Endodermal cell (in vitro differentiated cells): ENCODE data around the gene CACNA2D1. TPM values are rescaled to one million over a fixed set of nuclear protein-coding genes. Genes with fewer than 3 reads are reported as not detected.

Experiments
- DNase-seq: peaks from one replicate; pipeline ENCODE4 v3.0.0-alpha.2; 2017
- H3K27ac ChIP-seq: 2 replicates; pipeline ENCODE4 v1.5.1; 2013; ENCODE audit warnings: mild to moderate bottlenecking, low read depth, low read length, moderate library complexity
- H3K27me3 ChIP-seq: 2 replicates; pipeline ENCODE4 v1.6.1; 2013; ENCODE audit warnings: mild to moderate bottlenecking, low read length, moderate library complexity; ENCODE audit not compliant: insufficient read depth, control insufficient read depth, poor library complexity, severe bottlenecking
- H3K36me3 ChIP-seq: 2 replicates; pipeline ENCODE4 v1.7.0; 2013; ENCODE audit warnings: mild to moderate bottlenecking, low read length, moderate library complexity; ENCODE audit not compliant: control insufficient read depth, insufficient read depth
- H3K4me1 ChIP-seq: one replicate; pipeline ENCODE4 v1.7.0; 2013; ENCODE audit warnings: low read length; ENCODE audit not compliant: control insufficient read depth, insufficient read depth
- H3K4me3 ChIP-seq: 2 replicates; pipeline ENCODE4 v1.5.1; 2013; ENCODE audit warnings: mild to moderate bottlenecking, low read length, moderate library complexity
- H3K9ac ChIP-seq: 2 replicates; pipeline ENCODE4 v1.6.1; 2013; ENCODE audit warnings: mild to moderate bottlenecking, low read length, moderate library complexity; ENCODE audit not compliant: poor library complexity, severe bottlenecking; ENCODE audit errors: extremely low read depth
- H3K9me3 ChIP-seq: 2 replicates; pipeline ENCODE4 v1.6.1; 2013; ENCODE audit warnings: mild to moderate bottlenecking, low read length, moderate library complexity; ENCODE audit not compliant: control insufficient read depth
- H3K27ac Mint-ChIP-seq: 2 replicates; pipeline ENCODE4 v1.8.0; 2020; ENCODE audit warnings: mixed read lengths
- H3K27me3 Mint-ChIP-seq: 2 replicates; pipeline ENCODE4 v1.8.0; 2021; ENCODE audit warnings: mild to moderate bottlenecking, mixed read lengths; ENCODE audit not compliant: insufficient read depth
- H3K36me3 Mint-ChIP-seq: 2 replicates; pipeline ENCODE4 v1.8.0; 2020; ENCODE audit warnings: low read depth, mixed read lengths
- H3K4me1 Mint-ChIP-seq: 2 replicates; pipeline ENCODE4 v1.8.0; 2020; ENCODE audit warnings: mixed read lengths
- H3K4me3 Mint-ChIP-seq: 2 replicates; pipeline ENCODE4 v1.8.0; 2020; ENCODE audit warnings: mild to moderate bottlenecking, moderate library complexity, mixed read lengths
- H3K9me3 Mint-ChIP-seq: 2 replicates; pipeline ENCODE4 v1.8.0; 2020; ENCODE audit warnings: mild to moderate bottlenecking, mixed read lengths
- CTCF ChIP-seq: fragments of 200-600 bp; sonication (generic); conservative IDR thresholded peaks from 2 replicates; pipeline ENCODE4 v1.5.0; 2021; ENCODE audit warnings: antibody characterized with exemption, mild to moderate bottlenecking
- WGBS, 2 experiments: methylation state at CpG; one replicate each; pipeline versions ENCODE4 v1.1.5 to v1.1.7; 2013; ENCODE audit warnings: missing lambda C conversion rate in 2 of 2, mixed read lengths in 1 of 2; ENCODE audit not compliant: insufficient coverage in 1 of 2, insufficient read length in 1 of 2; 5-methylcytosine and 5-hydroxymethylcytosine counted together
- total RNA-seq, 2 donors: library from RNA; stranded (reverse); fragmentation: NEBNext Ultra II Directional in 1 of 2; extraction: Animal tissue kit (Norgen Biotek cat#: 25700) in 1 of 2; gene quantifications; 2 replicates in 1 of 2; 3 replicates in 1 of 2; pipeline ENCODE4 v1.2.1, GENCODE V29; 2021

Gene CACNA2D1
- total RNA-seq, 2 donors from 2014 or later = 16.9 to 26.8 TPM

GRCh38 chr7:82158327-82158726, 285.2 kb downstream of the CACNA2D1 start:
- H3K4me1 Mint-ChIP-seq = peaks cover 51% of the 10 kb centered on the region
- Histone ChIP-seq H3K4me1 (peaks cover 10% of the 10 kb centered on the region), H3K4me3 (no peak overlapping the region), H3K9me3 (no peaks in the 10 kb centered on the region), H3K27me3 (no peaks in the 10 kb centered on the region), H3K27ac (no peak overlapping the region), H3K36me3 (no peaks in the 10 kb centered on the region), H3K9ac (no peak overlapping the region)
- no peak for TF ChIP-seq CTCF
- H3K36me3 Mint-ChIP-seq = peaks cover 4% of the 10 kb centered on the region
- no peak overlapping the region for H3K4me3 Mint-ChIP-seq
- H3K27ac Mint-ChIP-seq = no peak overlapping the region
- H3K9me3 Mint-ChIP-seq = peaks cover 2% of the 10 kb centered on the region
- no peak for DNase-seq
- peaks cover 8% of the 10 kb centered on the region for H3K27me3 Mint-ChIP-seq

- peaks cover 5% of the 10 kb centered on the region for H3K27me3 Mint-ChIP-seq
- H3K4me3 Mint-ChIP-seq = no peak overlapping the region
- peaks cover 10% of the 10 kb centered on the region for H3K4me1 ChIP-seq
- 86 to 94% methylated on average over 1 of the region's 1 CpG for WGBS, 2 experiments
- H3K4me3 ChIP-seq = no peak overlapping the region
- no peak for DNase-seq
- H3K36me3 Mint-ChIP-seq = peaks cover 4% of the 10 kb centered on the region
- H3K27ac ChIP-seq = no peak overlapping the region
- peaks cover 2% of the 10 kb centered on the region for H3K9me3 Mint-ChIP-seq
- TF ChIP-seq CTCF = no peak
- H3K9ac ChIP-seq = no peak overlapping the region
- no peaks in the 10 kb centered on the region for H3K9me3 ChIP-seq
- no peaks in the 10 kb centered on the region for H3K27me3 ChIP-seq
- H3K36me3 ChIP-seq = no peaks in the 10 kb centered on the region
- no peak overlapping the region for H3K27ac Mint-ChIP-seq
- peaks cover 41% of the 10 kb centered on the region for H3K4me1 Mint-ChIP-seq
Observed at GRCh38 chr7:82156893-82157292, 286.7 kb downstream of the CACNA2D1 start.

- H3K4me3 Mint-ChIP-seq = no peak overlapping the region
- WGBS, 2 experiments = 3 to 17% methylated on average over 1 to 2 of the region's 3 CpGs
- H3K4me1 ChIP-seq = peaks cover 9% of the 10 kb centered on the region
- TF ChIP-seq CTCF = no peak
- peaks cover 4% of the 10 kb centered on the region for H3K36me3 Mint-ChIP-seq
- H3K9ac ChIP-seq = no peak overlapping the region
- peak; percentile 71 for DNase-seq
- H3K4me1 Mint-ChIP-seq = peaks cover 45% of the 10 kb centered on the region
- no peak overlapping the region for H3K27ac Mint-ChIP-seq
- no peaks in the 10 kb centered on the region for H3K27me3 ChIP-seq
- no peaks in the 10 kb centered on the region for H3K9me3 ChIP-seq
- peak overlapping the region; percentile 15 for H3K4me3 ChIP-seq
- peaks cover 2% of the 10 kb centered on the region for H3K9me3 Mint-ChIP-seq
- peaks cover 5% of the 10 kb centered on the region for H3K27me3 Mint-ChIP-seq
- H3K27ac ChIP-seq = no peak overlapping the region
- no peaks in the 10 kb centered on the region for H3K36me3 ChIP-seq
Observed at GRCh38 chr7:82156168-82156567, 287.4 kb downstream of the CACNA2D1 start.
